Stimulated activated CD4-positive, alpha-beta T cell treated with anti-CD3 and anti-CD28 coated beads, Interleukin-12 subunit alpha, Interleukin-12 subunit beta, amount 100 ng/mL, for 48 hours (primary cell): ENCODE results near the gene EHMT1.
"Not testable (repeated sequence)": the region's sequence is repeated elsewhere in the genome, so short reads cannot be mapped to it uniquely, and the experiment has no call there.

Experiments used
- DNase-seq, 3 donors: peaks; one replicate each; pipeline ENCODE4 v3.0.0-alpha.2; 2020; ENCODE audit warnings: low read depth in 2 of 3, low spot score in 1 of 3

Gene EHMT1

DNA sequence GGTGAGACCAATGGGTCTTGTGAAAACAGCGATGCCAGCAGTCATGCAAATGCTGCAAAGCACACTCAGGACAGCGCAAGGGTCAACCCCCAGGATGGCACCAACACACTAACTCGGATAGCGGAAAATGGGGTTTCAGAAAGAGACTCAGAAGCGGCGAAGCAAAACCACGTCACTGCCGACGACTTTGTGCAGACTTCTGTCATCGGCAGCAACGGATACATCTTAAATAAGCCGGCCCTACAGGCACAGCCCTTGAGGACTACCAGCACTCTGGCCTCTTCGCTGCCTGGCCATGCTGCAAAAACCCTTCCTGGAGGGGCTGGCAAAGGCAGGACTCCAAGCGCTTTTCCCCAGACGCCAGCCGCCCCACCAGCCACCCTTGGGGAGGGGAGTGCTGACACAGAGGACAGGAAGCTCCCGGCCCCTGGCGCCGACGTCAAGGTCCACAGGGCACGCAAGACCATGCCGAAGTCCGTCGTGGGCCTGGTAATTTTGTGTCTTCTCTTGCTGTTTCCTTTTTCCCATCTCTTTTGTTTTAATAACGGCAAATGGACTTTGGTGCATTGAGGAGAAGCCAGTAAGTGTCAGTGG, 98.0 kb downstream of the EHMT1 start:
- no peak for DNase-seq

DNA sequence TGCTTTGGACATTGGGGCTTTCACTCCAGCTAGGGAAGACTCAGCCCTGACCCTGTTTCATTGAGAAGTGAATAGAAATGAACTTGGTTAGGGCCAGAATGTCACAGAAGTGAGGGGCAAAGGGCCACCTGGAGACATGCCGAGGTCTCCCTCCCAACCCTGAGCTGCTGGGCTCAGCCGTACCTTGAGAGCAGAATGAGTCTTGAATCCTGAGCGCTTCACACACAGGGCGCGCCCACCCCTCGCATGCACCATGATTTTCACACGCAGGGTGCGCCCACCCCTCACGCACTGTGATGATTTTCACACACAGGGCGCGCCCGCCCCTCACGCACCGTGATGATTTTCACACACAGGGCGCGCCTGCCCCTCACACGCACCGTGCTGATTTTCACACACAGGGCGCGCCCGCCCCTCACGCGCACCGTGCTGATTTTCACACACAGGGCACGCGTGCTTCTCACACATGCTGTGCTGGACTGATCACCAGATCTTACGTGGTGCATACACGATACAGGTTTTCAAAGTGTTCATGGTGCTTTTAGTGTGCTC, 99.0 kb downstream of the EHMT1 start:
- DNase-seq: no peak

DNA sequence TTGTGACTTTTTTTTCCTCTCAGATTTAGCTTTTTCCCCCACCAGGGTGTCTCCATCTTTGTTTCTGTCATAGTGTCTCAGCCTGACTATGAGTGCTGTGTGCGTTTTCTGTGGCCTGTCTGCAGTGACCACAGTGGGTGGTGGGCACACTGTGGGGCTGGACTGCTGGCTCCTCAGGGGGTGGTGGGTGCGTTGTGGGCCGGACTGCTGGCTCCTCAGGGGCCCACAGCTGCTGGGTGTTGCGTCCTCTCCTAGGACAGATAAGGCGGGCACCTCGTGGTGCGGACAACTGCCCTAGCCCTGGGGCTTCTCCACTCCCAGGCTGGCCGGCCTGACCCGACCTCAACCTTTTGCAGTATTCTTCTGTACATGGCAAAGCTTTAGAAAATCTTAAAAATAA, 100.4 kb downstream of the EHMT1 start:
- no peak for DNase-seq

DNA sequence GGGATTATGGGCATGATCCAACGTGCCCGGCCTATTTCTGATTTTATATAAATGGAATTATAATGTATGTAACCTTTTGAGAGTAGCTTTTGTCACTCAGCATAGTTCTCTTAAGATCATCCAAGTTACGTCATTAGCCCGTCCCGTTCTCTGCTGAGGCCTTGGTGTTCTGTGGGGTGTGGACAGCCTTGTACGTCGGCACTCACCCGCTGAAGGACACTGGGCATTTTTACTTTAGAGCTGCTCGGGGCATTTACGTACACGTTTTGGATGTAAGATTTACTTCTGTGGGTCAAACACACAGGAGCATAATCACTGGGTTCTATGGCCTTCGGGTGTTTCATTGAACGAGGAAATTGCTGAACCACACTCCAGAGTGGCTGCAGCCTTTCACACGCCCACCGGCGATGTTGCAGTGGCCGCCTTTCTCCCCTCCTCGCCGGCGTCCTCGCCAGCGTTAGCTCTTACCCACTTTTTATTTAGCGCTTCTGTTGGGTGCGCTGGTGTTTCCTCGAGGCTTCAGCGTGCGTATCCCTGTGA, 101.8 kb downstream of the EHMT1 start:
- no peak for DNase-seq

DNA sequence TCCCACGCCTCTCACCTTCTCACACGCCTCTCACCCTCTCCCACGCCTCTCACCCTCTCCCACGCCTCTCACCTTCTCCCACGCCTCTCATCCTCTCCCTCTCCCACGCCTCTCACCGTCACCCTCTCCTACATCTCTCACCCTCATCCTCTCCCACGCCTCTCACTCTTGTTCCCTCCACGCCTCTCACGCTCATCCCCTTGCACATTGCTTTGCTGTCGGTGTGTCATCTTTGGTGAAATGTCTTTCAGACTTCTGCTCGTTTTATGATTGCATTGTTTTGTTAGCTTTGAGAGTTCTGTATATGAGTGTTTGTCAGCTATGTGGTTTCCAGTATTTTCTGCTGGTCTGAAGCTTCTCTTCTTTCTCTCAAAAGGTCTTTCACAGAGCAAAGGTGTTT, 102.7 kb downstream of the EHMT1 start:
- peak in 2 of 3 donors; percentile 35 for DNase-seq

DNA sequence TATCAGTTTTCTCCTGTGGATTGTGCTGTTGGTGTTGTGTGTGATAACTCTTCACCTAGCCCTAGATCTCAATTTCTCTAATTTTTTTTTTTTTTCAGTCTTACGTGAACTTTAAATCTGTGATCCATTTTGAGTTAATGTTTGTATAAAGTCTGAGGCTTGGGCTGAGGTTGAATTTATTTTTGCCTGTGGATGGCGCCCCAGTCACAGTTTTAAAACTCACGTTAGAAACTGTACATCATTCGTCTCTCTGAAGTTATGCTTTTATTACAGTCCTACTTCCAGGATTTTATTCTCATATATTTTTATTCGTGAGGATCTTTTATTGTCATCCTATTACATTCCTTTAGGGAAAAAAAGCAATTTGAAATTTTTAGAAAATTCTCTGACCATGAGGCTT, 103.1 kb downstream of the EHMT1 start:
- no peak for DNase-seq

DNA sequence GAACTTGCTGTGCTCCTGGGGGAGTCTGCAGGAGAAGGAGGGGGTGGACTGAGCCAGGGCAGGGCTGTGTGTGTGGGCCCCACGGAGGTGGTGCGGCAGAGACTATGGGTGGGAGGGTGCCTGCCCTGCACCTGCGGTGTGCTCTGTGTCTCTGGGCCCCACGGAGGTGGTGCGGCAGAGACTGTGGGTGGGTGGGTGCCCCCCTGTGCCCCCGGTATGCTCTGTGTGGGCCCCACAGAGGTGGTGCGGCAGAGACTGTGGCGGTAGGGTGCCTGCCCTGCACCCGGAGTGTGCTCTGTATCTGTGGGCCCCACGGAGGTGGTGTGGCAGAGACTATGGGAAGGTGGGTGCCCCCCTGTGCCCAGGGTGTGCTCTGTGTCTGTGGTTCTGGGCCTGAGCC, 103.7 kb downstream of the EHMT1 start:
- no peak for DNase-seq

DNA sequence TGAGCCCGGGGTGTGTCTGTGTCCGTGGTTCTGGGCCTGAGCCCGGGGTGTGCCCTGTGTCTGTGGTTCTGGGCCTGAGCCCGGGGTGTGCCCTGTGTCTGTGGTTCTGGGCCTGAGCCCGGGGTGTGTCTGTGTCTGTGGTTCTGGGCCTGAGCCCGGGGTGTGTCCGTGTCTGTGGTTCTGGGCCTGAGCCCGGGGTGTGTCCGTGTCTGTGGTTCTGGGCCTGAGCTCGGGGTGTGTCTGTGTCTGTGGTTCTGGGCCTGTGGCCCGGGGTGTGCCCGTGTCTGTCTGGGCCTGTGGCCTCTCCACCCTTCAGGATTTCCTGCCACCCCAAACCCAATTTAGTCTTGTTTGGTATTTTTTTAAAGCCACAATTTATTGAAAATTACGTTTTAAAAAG, 104.6 kb downstream of the EHMT1 start:
- DNase-seq: not testable (repeated sequence)

DNA sequence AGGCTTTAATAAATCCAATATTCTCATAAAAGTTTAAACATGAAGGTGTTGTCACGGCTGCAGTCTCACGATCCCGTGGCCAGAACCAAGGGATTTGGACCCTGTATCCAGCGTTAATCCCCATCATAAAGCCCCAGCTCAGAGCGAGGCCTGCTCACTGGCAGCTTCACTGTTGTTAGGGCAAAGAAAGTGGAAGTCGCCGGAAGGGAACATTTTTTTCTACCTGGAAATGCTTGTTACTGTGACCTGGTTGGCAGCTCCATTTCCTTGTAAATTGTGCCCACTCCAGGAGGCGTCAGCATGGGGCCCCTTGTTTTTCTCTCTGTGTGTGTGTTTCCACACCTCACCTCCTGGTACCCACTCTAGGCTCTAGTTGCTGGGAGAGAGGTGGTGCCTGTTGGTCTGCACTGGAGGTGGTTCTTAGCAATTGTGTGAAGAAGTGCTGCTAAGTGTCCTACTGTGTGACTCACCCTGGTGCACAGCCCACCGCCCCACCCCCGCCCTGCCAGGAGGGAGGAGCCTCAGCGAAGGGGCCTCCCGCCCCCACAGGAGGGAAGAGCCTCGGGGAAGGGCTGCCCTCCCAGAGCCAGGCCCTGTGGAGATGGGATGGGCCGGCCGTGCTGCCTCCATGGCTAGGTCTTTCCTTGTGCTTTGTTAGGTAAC, 105.1 kb downstream of the EHMT1 start:
- DNase-seq: no peak

DNA sequence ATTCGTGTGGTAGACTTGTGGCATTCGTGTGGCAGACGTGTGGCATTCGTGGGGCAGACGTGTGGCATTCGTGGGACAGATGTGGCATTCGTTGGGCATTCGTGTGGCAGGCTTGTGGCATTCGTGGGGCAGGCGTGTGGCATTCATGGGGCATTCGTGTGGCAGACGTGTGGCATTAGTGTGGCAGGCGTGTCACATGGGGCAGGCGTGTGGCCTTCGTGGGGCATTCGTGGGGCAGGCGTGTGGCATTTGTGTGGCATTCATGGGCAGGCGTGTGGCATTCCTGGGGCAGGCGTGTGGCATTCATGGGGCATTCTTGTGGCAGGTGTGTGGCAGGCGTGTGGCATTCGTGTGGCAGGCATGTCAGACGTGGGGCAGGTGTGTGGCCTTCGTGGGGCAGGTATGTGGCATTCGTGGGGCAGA, 106.0 kb downstream of the EHMT1 start:
- no peak for DNase-seq

DNA sequence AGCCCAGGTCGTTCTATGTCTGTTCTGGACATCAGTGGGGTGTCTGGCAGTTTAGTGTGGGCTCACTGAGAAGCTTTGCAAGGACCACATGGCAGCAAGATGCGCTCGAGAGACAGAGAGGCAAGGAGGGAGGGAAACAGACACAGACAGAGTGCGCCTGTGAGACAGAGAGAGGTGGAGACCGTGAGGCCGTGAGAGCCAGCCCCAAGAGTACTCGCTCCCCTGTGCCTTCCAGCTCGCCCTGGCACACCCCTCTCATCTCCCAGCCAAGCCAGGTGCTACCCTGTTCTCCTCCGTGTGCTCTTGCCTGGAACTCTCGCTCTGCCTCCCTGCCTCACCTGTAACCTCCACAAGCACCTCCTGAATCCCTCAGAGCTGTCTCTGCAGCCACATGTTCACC, 106.8 kb downstream of the EHMT1 start:
- DNase-seq: no peak

DNA sequence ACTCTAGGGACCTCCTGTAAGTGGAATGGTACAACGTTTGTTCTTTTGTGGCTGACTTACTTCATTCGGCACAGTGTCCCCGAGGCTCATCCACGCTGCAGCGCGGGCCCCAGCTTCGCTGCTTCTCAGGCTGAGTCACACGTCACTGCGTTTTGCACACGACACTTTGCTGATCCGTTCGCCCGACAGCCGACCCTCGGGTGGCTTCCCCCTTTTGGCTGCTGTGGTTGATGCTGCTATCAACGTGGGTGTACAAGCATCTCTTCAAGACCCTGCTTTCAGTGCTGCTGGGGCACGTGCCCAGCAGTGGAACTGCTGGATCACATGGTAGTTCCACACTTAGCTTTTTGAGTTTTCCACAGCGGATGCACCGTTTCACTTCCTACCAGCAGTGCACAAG, 107.5 kb downstream of the EHMT1 start:
- DNase-seq: not testable (repeated sequence)

DNA sequence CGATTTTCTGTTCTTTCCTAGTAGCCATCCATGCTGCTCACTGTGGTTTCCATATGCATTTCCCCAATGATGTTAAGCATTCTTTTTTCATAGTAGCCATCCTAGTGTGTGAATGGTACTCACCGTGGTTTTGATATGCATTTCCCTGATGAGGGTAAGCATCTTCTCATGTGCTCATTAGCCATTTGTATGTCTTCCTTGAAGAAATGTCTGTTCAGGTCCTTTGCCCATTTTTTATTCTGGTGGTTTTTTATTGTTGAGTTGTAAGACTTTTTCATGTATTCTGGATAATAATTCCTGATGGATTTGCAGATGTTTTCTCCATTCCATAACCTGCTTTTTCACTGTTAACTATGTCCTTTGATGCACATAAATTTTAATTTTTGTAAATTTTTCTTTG, 108.0 kb downstream of the EHMT1 start:
- DNase-seq: no peak

DNA sequence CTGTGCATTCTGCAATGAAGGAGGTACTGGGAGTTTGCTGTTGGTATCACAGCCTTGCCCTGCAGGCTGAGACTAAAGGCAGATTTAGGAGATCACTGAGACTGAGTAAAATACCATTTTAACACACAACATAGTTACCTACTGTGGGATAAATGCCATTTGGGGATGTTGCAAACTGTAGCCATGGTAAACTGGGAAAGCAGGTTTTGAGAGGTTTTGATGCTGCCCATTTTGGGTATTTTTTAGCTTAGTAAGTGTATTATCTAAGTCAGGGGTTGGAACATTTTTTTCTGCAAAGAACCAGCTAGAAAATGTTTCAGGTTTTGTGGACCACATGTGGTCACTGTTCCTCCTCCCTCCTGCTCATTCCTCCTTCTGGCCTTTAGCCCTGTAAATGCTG, 108.9 kb downstream of the EHMT1 start:
- no peak for DNase-seq

DNA sequence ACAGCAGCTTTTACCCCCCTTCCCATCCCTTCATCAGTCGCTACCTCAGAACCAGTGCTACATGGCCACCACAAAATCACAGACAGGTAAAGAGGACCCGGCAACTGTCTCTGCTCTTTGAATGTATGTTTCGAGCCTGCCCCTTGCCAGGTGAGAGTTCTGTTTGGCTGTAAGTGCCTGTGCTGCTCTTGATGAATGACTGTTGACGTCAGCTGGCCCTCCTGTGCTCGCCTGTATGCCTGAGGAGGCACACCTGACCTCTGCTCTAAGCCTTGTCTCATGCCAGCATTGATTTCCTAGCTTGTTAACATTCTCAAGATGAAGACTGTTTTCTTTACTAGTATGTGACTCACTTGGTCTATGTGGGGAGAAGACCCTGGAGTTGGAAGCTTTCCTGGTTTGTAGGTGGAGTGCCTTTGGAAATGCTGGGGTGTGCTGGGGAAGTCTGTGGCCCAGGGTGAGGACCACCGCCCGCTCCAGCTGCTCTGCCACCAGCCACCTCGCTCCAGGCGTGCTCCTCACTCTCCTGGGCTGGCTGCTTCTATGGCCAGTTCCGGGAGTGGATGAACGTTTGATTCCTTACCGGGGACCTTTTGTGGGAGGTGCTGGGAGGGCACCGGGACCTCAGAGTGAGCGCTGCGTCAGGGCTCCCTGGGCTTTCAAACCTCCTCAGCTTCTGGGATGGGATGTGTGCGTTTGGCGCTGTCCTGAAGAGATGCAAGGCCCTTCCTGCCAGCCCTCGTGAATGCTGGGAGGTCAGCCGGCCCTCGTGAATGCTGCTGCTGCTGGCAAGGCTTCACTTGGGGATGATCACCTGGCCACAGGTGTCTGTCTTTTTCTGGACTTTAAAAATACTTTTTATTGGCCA, 109.9 kb downstream of the EHMT1 start:
- DNase-seq: no peak

DNA sequence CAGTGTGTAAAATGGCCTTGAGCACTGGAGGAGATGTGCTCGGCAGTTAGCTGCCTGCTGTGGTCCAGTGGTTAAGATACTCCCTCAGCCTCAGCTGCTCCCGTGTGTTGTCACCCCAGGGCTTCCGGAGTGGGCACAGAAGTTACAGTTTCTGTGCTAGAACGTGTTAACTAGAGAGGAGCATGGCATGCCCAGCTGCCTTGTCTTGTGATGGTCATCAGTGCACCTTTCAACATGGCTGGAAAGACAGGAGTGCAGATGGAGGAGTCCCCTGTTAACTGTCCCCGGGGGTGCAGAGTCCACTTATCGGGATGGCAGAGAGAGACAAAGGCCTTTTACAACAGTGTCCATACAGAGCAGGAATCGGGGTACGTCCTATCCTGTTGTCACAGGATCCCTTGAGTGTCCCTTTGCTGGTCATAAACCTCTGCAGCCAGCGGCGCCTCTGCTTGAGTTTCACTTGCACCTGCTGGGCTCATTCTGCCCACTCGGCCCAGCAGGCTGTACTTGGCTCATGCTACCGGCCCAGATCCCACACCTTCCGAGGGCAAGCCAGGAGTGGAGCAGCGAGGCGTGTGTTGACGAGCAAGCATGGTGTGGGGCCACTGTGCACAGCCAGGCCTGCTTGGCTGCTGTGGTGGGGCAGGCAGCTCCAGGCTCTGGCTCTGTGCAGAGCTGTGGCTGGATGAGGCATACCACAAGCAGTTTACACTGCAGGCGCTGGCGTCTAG, 112.6 kb downstream of the EHMT1 start:
- DNase-seq: no peak

DNA sequence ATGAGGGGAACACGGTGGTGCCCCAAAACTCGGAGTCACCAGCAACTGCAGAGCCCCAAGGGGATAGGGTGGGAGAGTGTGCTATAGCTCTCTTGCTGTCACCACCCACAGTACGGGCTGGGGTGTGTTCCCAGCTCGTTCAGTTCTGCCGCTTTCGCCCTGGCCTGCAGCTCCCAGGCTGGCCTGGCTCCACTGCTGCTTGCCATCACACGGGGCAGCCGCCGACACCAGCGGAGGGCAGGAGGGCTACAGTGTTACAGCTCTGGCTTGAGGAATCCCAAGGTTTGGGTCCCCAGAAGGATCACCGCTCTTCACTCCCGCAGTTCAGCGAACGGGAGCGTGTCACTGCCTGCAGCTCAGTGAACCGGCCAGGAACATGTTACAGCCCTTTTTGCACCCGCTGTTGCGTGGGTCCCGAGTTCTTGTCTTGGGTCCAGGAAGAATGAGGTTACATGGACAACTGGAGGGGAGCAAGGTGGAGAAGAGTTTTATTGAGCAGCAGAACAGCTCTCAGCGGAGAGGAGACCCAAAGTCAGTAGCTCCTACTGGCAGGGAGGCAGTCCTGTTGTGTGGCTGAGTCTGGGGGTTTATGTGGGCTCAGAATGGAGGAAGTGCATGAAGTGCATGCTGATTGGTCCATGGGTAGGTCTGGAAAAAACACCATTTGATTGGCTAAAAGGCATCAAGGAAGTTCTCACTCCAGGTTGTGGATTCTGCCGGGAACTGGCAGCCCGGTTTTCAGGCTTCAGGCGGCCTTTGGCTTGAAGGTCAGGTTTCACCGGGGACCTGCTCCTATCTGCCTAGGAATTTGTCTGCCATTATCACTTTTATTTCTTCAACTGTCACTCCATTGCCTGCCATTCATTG, 113.4 kb downstream of the EHMT1 start:
- DNase-seq: no peak

DNA sequence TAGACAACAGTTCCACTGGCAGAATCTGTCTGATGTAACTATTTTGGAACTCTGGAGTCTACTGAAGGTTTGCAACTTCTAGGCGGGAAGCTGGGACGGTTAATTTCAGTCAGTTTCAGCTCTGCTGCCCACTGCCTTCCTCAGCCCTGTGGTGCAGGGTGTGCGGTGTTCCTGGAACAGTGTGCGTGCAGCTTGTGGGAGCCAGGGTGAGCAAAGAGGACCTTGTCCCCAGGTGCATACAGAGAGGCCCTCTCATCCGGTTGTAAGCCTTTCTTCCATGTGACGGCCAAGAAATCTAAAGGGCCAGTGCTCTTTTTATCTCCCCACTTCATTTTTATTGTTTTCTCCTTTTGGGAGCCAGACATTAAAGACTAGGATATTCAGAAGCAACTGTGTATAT, 114.6 kb downstream of the EHMT1 start:
- DNase-seq: no peak

DNA sequence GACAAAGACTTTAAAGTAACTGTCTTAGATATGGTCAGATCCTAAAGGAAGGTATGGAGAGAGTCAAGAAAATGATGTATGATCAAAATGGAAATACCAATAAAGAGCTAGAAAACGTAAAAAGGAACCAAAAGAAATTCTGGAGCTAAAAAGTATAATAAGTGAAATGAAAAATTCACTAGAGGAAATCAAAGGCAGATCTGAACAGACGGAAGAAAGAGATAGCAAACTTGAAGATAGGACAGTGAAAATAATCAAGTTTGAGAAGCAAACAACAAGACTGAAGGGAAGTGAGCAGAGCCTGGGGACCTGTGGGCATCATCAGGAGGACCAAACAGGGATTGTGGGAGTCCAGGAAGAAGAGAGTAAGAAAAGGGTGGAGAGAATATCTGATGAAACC, 115.4 kb downstream of the EHMT1 start:
- no peak for DNase-seq

DNA sequence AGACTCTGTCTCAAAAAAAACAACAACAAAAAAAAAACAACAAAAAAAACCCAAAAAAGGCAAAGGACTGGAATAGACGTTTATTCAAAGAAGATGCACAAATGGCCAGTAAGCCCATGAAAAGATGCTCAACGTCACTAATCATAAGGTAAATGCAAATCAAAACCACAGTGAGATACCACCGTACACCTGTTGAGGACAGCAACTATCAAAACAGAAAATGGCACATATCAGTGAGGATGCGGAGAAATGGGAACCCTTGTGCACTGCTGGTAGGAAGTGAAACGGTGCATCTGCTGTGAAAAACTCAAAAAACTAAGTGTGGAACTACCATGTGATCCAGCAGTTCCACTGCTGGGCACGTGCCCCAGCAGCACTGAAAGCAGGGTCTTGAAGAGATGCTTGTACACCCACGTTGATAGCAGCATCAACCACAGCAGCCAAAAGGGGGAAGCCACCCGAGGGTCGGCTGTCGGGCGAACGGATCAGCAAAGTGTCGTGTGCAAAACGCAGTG, 119.4 kb downstream of the EHMT1 start:
- not testable (repeated sequence) for DNase-seq
